AG20443 (cell line): ENCODE measurements around the gene NRSN1.

Source experiments
- DNase-seq: peaks from one replicate; pipeline ENCODE4 v3.0.0; 2012; ENCODE audit warnings: low spot score, mixed read lengths

Gene NRSN1

GRCh38 chr6:24125980-24126379 is at the start of gene NRSN1:
Gene NRSN1, plus strand, starts transcription at chr6:24126215. Its CDS starts 8,113 bp downstream, at chr6:24134328.
- no peak for DNase-seq

- DNase-seq, result peak; percentile 44
These were observed 47.8 kb upstream of the NRSN1 start for GRCh38 chr6:24078200-24078599.

GRCh38 chr6:24079076-24079475 is 46.9 kb upstream of the NRSN1 start:
- no peak for DNase-seq

GRCh38 chr6:24080711-24081110 is 45.3 kb upstream of the NRSN1 start:
- no peak for DNase-seq

- no peak for DNase-seq
These were observed 36.3 kb upstream of the NRSN1 start for GRCh38 chr6:24089736-24090135.

- DNase-seq, result no peak
These were observed 33.6 kb upstream of the NRSN1 start for GRCh38 chr6:24092407-24092806.

GRCh38 chr6:24093381-24093780 is 32.6 kb upstream of the NRSN1 start:
- no peak for DNase-seq

GRCh38 chr6:24099181-24099580 is 26.8 kb upstream of the NRSN1 start:
- DNase-seq, result no peak

- no peak for DNase-seq
These were observed 25.8 kb upstream of the NRSN1 start for GRCh38 chr6:24100024-24100769.

GRCh38 chr6:24100770-24101155 is 25.3 kb upstream of the NRSN1 start:
- no peak for DNase-seq

GRCh38 chr6:24105191-24105590 is 20.8 kb upstream of the NRSN1 start:
- DNase-seq, result no peak

GRCh38 chr6:24106291-24106690 is 19.7 kb upstream of the NRSN1 start:
- no peak for DNase-seq

- no peak for DNase-seq
These were observed 18.7 kb upstream of the NRSN1 start for GRCh38 chr6:24107294-24107693.

GRCh38 chr6:24108056-24108455 is 18.0 kb upstream of the NRSN1 start:
- DNase-seq, result no peak

GRCh38 chr6:24110417-24110816 is 15.6 kb upstream of the NRSN1 start:
- no peak for DNase-seq

- no peak for DNase-seq
These were observed 12.1 kb upstream of the NRSN1 start for GRCh38 chr6:24113891-24114290.

GRCh38 chr6:24117021-24117420 is 9.0 kb upstream of the NRSN1 start:
- DNase-seq, result no peak

GRCh38 chr6:24122139-24122538 is 3.9 kb upstream of the NRSN1 start:
- no peak for DNase-seq

GRCh38 chr6:24126586-24127192 is 674 bp downstream of the NRSN1 start:
- DNase-seq, result peak; percentile 65

GRCh38 chr6:24127316-24127715 is 1.3 kb downstream of the NRSN1 start:
- no peak for DNase-seq

- no peak for DNase-seq
These were observed 5.7 kb downstream of the NRSN1 start for GRCh38 chr6:24131751-24132150.

GRCh38 chr6:24139080-24139479 is 13.1 kb downstream of the NRSN1 start:
- no peak for DNase-seq

GRCh38 chr6:24139639-24140038 is 13.6 kb downstream of the NRSN1 start:
- DNase-seq, result no peak

- DNase-seq, result no peak
These were observed 14.6 kb downstream of the NRSN1 start for GRCh38 chr6:24140591-24140990.
